ENCODE data around the gene FAM53A.

- TF ChIP-seq CTCF (IDR thresholded peaks at IDR 0.05; ENCODE audit: poor library complexity) (no peak), EZH2 (IDR thresholded peaks at IDR 0.05; ENCODE audit: borderline replicate concordance) (no peak)
These were observed 8.8 kb downstream of the FAM53A start for GRCh38 chr4:1675136-1675801.
